ENCODE data around the gene HIGD2A.
"Not testable (repeated sequence)": the region's sequence is repeated elsewhere in the genome, so short reads cannot be mapped to it uniquely, and the experiment has no call there.

Gene HIGD2A

GRCh38 chr5:176400382-176401156, 12.0 kb downstream of the HIGD2A start:
- no peak overlapping the region for H3K9ac ChIP-seq (ENCODE audit: low read depth, low read length)
- H3K9me3 ChIP-seq (replicated peaks; ENCODE audit: low read length): no peaks in the 10 kb centered on the region
- H3K4me1 ChIP-seq (ENCODE audit: control insufficient read depth, insufficient read depth, low read length): peaks cover 4% of the 10 kb centered on the region
- peaks cover 21% of the 10 kb centered on the region for H3K36me3 ChIP-seq (ENCODE audit: insufficient read depth, low read length)
- H3K4me2 ChIP-seq (ENCODE audit: low read length): no peak overlapping the region
- no peak overlapping the region for H3K4me3 ChIP-seq (ENCODE audit: low read length)
- H3K27me3 ChIP-seq (ENCODE audit: control insufficient read depth, insufficient read depth, low read length): no peaks in the 10 kb centered on the region

- no peak overlapping the region for H3K4me2 ChIP-seq (ENCODE audit: low read length)
- H3K9ac ChIP-seq (ENCODE audit: low read depth, low read length): no peak overlapping the region
- H3K27me3 ChIP-seq (ENCODE audit: control insufficient read depth, insufficient read depth, low read length): no peaks in the 10 kb centered on the region
- peaks cover 4% of the 10 kb centered on the region for H3K4me1 ChIP-seq (ENCODE audit: control insufficient read depth, insufficient read depth, low read length)
- H3K4me3 ChIP-seq (ENCODE audit: low read length): no peak overlapping the region
- peaks cover 27% of the 10 kb centered on the region for H3K36me3 ChIP-seq (ENCODE audit: insufficient read depth, low read length)
- H3K9me3 ChIP-seq (replicated peaks; ENCODE audit: low read length): no peaks in the 10 kb centered on the region
Observed at GRCh38 chr5:176401281-176402205, 13.0 kb downstream of the HIGD2A start.

- Histone ChIP-seq H3K4me2 (ENCODE audit: low read length) (no peak overlapping the region), H3K36me3 (ENCODE audit: insufficient read depth, low read length) (peaks cover 32% of the 10 kb centered on the region), H3K9me3 (replicated peaks; ENCODE audit: low read length) (no peaks in the 10 kb centered on the region), H3K4me3 (ENCODE audit: low read length) (no peak overlapping the region), H3K4me1 (ENCODE audit: control insufficient read depth, insufficient read depth, low read length) (peaks cover 4% of the 10 kb centered on the region), H3K27me3 (ENCODE audit: control insufficient read depth, insufficient read depth, low read length) (no peaks in the 10 kb centered on the region), H3K9ac (ENCODE audit: low read depth, low read length) (no peak overlapping the region)
Observed at GRCh38 chr5:176405656-176406435, 17.3 kb downstream of the HIGD2A start.

DNA sequence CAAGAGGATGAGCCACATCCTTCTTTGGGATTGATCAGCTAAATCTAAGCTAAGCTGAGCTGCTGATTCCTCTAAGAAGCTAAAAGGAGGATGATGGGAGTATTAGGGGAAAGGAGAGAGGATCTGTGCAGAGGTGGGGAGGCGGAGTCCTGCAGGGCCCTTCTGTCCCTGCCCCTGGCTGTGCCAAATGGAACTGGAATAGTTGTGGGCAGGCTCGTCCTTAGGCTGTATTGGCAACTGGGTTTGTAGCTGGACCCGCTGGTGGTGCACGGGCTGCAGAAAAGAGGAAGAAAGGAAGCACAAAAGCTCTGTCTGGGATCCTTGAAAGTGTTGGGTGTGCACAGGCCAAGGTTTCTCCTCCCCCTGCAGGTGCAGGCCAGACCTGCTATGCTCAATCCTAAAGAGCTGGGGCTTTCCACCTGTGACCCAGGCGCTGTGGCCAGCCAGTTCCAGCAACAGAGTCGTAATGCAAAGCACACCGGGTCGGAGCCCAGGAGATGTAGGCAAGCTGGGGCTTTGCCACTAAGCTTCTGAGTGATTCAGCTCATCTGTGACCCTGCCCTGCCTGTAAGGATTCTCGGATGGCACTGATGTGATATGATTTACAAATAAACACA, 18.0 kb downstream of the HIGD2A start:
- Histone ChIP-seq H3K36me3 (ENCODE audit: insufficient read depth, low read length) (peaks cover 32% of the 10 kb centered on the region), H3K27me3 (ENCODE audit: control insufficient read depth, insufficient read depth, low read length) (no peaks in the 10 kb centered on the region), H3K4me3 (ENCODE audit: low read length) (no peak overlapping the region), H3K4me2 (ENCODE audit: low read length) (no peak overlapping the region), H3K4me1 (ENCODE audit: control insufficient read depth, insufficient read depth, low read length) (peaks cover 11% of the 10 kb centered on the region), H3K9ac (ENCODE audit: low read depth, low read length) (no peak overlapping the region), H3K9me3 (replicated peaks; ENCODE audit: low read length) (no peaks in the 10 kb centered on the region)

DNA sequence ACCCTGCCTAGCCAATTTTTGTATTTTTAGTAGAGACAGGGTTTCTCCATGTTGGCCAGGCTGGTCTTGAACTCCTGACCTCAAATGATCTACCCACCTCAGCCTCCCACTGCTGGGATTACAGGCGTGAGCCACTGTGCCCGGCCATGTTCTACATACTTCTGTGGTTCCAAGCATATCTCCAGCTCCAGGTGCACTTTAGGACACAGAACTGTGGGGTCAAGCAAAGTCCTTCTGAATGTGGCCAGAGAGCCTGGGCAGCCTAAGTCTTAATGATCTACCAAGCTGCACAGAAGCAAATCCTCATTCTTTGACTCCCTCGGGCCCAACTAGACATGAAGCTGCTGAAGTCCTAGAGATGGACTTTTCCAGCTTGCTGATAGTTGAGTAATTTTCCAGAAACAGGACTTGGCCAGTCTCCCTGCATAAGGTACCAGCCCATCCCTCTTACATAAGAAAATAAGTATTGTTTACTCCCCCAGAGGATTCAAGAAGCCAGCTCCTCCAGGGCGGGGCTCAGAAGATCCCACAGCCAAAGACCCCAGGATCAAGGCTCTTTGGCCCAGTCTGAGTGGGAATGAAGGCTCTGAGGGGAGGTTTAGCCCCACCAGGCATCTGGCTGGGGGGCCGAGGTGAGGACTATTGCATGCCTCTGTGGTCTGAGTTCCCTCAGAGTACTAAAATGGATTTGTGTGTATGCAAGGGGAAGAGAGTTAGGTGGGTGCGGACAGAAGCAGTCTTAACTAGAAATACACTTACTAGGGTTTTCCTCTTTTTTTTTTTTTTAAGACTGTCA, 19.1 kb downstream of the HIGD2A start:
- Histone ChIP-seq H3K4me2 (ENCODE audit: low read length) (no peak overlapping the region), H3K36me3 (ENCODE audit: insufficient read depth, low read length) (peaks cover 32% of the 10 kb centered on the region), H3K4me3 (ENCODE audit: low read length) (no peak overlapping the region), H3K4me1 (ENCODE audit: control insufficient read depth, insufficient read depth, low read length) (peaks cover 20% of the 10 kb centered on the region), H3K9ac (ENCODE audit: low read depth, low read length) (no peak overlapping the region), H3K27me3 (ENCODE audit: control insufficient read depth, insufficient read depth, low read length) (no peaks in the 10 kb centered on the region), H3K9me3 (replicated peaks; ENCODE audit: low read length) (no peaks in the 10 kb centered on the region)

GRCh38 chr5:176408252-176408573, 19.7 kb downstream of the HIGD2A start:
- not testable (repeated sequence) for H3K4me2 ChIP-seq (ENCODE audit: low read length); H3K27me3 ChIP-seq (ENCODE audit: control insufficient read depth, insufficient read depth, low read length); H3K9me3 ChIP-seq (replicated peaks; ENCODE audit: low read length); H3K4me3 ChIP-seq (ENCODE audit: low read length); H3K9ac ChIP-seq (ENCODE audit: low read depth, low read length)
- Histone ChIP-seq H3K4me1 (ENCODE audit: control insufficient read depth, insufficient read depth, low read length) (peaks cover 26% of the 10 kb centered on the region), H3K36me3 (ENCODE audit: insufficient read depth, low read length) (peaks cover 32% of the 10 kb centered on the region)

DNA sequence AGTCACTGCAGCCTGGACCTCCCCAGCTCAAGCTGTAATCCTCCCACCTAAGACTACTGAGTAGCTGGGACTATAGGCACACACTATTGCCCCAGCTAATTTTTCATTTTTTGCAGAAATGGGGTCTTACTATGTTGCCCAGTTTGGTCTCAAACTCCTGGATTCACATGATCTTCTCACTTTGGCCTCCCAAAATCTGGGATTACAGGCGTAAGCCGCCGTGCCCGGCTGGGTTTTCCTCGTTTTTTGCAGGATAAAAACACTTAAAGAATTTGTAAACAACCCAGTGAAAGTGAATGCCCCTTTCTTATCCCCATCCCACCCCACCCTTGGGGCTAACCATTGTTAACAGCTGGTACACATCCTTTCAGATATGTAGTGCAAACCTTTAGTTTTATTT, 20.0 kb downstream of the HIGD2A start:
- Histone ChIP-seq H3K9me3 (replicated peaks; ENCODE audit: low read length) (no peaks in the 10 kb centered on the region), H3K9ac (ENCODE audit: low read depth, low read length) (no peak overlapping the region), H3K4me2 (ENCODE audit: low read length) (no peak overlapping the region), H3K4me1 (ENCODE audit: control insufficient read depth, insufficient read depth, low read length) (peaks cover 30% of the 10 kb centered on the region), H3K36me3 (ENCODE audit: insufficient read depth, low read length) (peaks cover 32% of the 10 kb centered on the region), H3K27me3 (ENCODE audit: control insufficient read depth, insufficient read depth, low read length) (no peaks in the 10 kb centered on the region), H3K4me3 (ENCODE audit: low read length) (no peak overlapping the region)

- H3K4me3 ChIP-seq (ENCODE audit: low read length): no peak overlapping the region
- H3K27me3 ChIP-seq (ENCODE audit: control insufficient read depth, insufficient read depth, low read length): no peaks in the 10 kb centered on the region
- H3K36me3 ChIP-seq (ENCODE audit: insufficient read depth, low read length): peaks cover 26% of the 10 kb centered on the region
- H3K4me1 ChIP-seq (ENCODE audit: control insufficient read depth, insufficient read depth, low read length): peaks cover 41% of the 10 kb centered on the region
- no peaks in the 10 kb centered on the region for H3K9me3 ChIP-seq (replicated peaks; ENCODE audit: low read length)
- no peak overlapping the region for H3K9ac ChIP-seq (ENCODE audit: low read depth, low read length)
- no peak overlapping the region for H3K4me2 ChIP-seq (ENCODE audit: low read length)
Observed at GRCh38 chr5:176409765-176410164, 21.2 kb downstream of the HIGD2A start.

DNA sequence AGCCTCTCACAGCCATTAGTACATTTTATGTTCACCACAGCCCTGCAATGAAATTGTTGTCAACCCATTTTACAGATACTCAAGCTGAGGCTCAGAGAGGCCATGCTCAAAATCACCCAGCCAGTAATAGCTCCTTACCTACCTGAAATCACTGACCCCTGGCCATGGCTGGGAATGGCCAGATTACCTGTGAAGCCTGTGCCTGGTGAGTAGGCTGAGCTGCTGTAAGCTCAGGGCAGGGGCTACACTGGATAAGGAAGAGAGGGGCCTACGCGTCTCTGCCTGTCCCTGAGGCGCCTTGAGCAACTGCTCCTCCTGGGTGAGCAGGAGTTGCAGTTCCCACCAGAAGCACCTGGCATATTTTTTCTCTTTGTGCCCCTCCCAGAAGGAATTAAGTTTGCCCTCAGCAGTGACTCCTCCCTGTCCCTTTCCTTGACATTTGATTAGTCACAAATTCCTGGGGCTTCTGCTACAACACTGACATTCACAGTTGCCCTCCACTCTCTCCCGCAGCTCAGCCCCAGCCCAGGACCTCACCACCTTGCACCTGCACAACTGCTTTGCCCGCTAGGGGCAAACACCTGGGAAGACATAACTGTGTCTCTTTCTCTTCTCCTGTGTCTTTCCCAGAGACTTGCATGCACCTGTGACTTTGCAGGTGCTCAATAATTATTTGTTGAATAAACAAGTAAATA, 22.1 kb downstream of the HIGD2A start:
- Histone ChIP-seq H3K4me2 (ENCODE audit: low read length) (no peak overlapping the region), H3K9ac (ENCODE audit: low read depth, low read length) (no peak overlapping the region), H3K4me1 (ENCODE audit: control insufficient read depth, insufficient read depth, low read length) (peaks cover 50% of the 10 kb centered on the region), H3K27me3 (ENCODE audit: control insufficient read depth, insufficient read depth, low read length) (no peaks in the 10 kb centered on the region), H3K4me3 (ENCODE audit: low read length) (no peak overlapping the region), H3K9me3 (replicated peaks; ENCODE audit: low read length) (no peaks in the 10 kb centered on the region), H3K36me3 (ENCODE audit: insufficient read depth, low read length) (peaks cover 23% of the 10 kb centered on the region)

DNA sequence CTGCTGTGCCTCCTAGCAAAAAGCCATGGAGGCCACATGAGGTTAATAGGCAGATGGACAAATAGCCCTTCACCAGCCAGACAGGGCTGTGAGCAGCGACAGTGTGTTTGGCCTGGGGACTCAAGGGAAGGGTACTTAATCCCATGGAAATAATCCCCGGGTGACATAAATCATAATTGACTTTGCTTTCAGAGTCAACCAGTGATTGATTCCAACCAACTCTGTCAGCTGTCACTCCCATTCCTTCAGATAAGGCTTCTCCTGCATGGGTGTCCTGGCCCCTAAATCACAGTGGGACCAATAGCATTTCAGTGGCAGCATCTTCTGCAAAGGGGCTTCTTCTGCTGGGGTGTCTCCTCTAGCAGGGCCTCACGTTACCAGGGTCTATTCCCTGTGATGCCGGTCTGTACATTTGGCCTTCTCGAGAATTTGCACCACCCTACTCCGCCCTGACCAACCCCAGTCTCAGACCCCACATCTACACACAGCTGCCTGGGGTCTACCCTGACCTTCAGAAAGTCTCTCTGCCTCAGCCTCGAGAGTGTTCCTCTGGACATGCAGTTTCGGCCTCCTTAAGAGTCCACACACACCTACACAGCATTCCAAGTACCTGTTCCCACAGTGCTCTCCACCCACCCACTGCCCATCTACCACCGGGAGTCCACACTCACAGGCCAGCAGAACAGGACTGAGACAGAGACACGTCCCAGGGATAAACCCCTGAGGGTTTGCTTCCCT, 24.1 kb downstream of the HIGD2A start:
- Histone ChIP-seq H3K4me3 (ENCODE audit: low read length) (peak overlapping the region; percentile 29), H3K27me3 (ENCODE audit: control insufficient read depth, insufficient read depth, low read length) (no peaks in the 10 kb centered on the region), H3K9me3 (replicated peaks; ENCODE audit: low read length) (no peaks in the 10 kb centered on the region), H3K36me3 (ENCODE audit: insufficient read depth, low read length) (peaks cover 11% of the 10 kb centered on the region), H3K4me1 (ENCODE audit: control insufficient read depth, insufficient read depth, low read length) (peaks cover 57% of the 10 kb centered on the region), H3K9ac (ENCODE audit: low read depth, low read length) (no peak overlapping the region), H3K4me2 (ENCODE audit: low read length) (peak overlapping the region; percentile 92)
